Osteocyte (in vitro differentiated cells): Measurements from ENCODE around the gene ABLIM1. TPM values are rescaled to one million over a fixed set of nuclear protein-coding genes. Genes with fewer than 3 reads are reported as not detected.

Experiments used
- DNase-seq: peaks from one replicate; pipeline ENCODE4 v3.0.0; 2021; ENCODE audit warnings: mixed read lengths; ENCODE audit not compliant: unreplicated experiment; ENCODE audit errors: extremely low spot score
- H3K27ac Mint-ChIP-seq: one replicate; pipeline ENCODE4 v1.8.0; 2021; ENCODE audit warnings: mild to moderate bottlenecking, mixed read lengths; ENCODE audit not compliant: unreplicated experiment
- H3K27me3 Mint-ChIP-seq: one replicate; pipeline ENCODE4 v1.8.0; 2021; ENCODE audit warnings: mixed read lengths; ENCODE audit not compliant: unreplicated experiment
- H3K36me3 Mint-ChIP-seq: one replicate; pipeline ENCODE4 v1.8.0; 2021; ENCODE audit warnings: mixed read lengths; ENCODE audit not compliant: unreplicated experiment
- H3K4me1 Mint-ChIP-seq: one replicate; pipeline ENCODE4 v1.8.0; 2021; ENCODE audit warnings: mixed read lengths; ENCODE audit not compliant: unreplicated experiment
- H3K4me3 Mint-ChIP-seq: one replicate; pipeline ENCODE4 v1.8.0; 2021; ENCODE audit warnings: mild to moderate bottlenecking, moderate library complexity, mixed read lengths; ENCODE audit not compliant: unreplicated experiment
- H3K9me3 Mint-ChIP-seq: one replicate; pipeline ENCODE4 v1.8.0; 2021; ENCODE audit warnings: mixed read lengths; ENCODE audit not compliant: unreplicated experiment
- total RNA-seq: library from RNA; stranded (reverse); gene quantifications from 2 replicates; pipeline ENCODE4 v1.2.1, GENCODE V29; 2021
- TF ChIP-seq, protein P1 (sequence below): fragments of 200-600 bp; sonication (generic); IDR thresholded peaks from 2 replicates; pipeline ENCODE4 v1.5.0; 2021; ENCODE audit warnings: antibody characterized with exemption, mild to moderate bottlenecking, moderate library complexity

ABLIM1 gene
- total RNA-seq, 1 donor from 2014 or later = 39.0 TPM

DNA sequence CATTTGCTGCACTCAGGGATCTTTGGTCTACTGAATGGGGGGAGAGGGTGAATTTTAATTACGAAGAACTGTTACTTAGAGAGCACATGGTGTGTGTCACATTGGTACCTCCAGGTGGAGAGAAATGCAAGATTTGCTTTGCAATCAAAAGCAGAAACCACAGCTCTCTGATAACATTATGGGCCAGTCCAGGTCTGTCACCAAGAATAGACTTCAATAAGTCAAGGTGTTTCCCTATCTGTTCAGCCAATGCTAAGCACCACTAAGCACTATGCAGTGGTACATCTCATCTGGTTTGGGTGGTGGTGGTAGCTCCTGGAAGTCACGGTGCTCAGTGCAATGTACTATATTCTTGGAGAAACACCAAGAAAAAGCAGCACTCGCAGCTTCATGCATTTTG lies 134.2 kb downstream of the ABLIM1 start:
- Mint-ChIP-seq H3K27ac (no peak overlapping the region), H3K9me3 (no peaks in the 10 kb centered on the region), H3K27me3 (no peaks in the 10 kb centered on the region), H3K4me1 (peaks cover 52% of the 10 kb centered on the region), H3K4me3 (no peak overlapping the region), H3K36me3 (no peaks in the 10 kb centered on the region)
- DNase-seq = no peak
- TF ChIP-seq, protein P1, sequence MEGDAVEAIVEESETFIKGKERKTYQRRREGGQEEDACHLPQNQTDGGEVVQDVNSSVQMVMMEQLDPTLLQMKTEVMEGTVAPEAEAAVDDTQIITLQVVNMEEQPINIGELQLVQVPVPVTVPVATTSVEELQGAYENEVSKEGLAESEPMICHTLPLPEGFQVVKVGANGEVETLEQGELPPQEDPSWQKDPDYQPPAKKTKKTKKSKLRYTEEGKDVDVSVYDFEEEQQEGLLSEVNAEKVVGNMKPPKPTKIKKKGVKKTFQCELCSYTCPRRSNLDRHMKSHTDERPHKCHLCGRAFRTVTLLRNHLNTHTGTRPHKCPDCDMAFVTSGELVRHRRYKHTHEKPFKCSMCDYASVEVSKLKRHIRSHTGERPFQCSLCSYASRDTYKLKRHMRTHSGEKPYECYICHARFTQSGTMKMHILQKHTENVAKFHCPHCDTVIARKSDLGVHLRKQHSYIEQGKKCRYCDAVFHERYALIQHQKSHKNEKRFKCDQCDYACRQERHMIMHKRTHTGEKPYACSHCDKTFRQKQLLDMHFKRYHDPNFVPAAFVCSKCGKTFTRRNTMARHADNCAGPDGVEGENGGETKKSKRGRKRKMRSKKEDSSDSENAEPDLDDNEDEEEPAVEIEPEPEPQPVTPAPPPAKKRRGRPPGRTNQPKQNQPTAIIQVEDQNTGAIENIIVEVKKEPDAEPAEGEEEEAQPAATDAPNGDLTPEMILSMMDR = no peak

DNA sequence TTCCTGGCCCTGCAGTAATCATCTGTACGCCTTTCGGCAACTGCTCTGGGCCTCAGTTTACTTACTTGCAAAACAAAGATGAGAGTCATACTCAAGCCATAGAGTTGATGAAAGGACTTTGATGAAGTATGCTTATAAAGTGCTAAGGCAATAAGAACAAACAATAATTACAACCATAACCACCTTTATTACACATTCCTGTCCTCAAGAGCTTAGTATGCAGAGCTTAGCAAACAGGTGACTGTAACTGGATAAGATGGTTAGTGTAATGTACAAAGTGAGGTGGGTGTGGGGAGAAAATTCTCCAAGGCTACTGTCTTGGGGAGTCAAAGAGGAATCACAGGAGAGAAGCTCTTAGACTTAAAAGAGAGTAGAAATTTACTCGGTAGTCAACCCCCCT lies 136.8 kb downstream of the ABLIM1 start:
- Mint-ChIP-seq H3K4me3 (no peak overlapping the region), H3K4me1 (peaks cover 42% of the 10 kb centered on the region), H3K9me3 (no peaks in the 10 kb centered on the region), H3K27me3 (no peaks in the 10 kb centered on the region), H3K36me3 (no peaks in the 10 kb centered on the region), H3K27ac (no peak overlapping the region)
- TF ChIP-seq, protein P1 = no peak
- DNase-seq = no peak

DNA sequence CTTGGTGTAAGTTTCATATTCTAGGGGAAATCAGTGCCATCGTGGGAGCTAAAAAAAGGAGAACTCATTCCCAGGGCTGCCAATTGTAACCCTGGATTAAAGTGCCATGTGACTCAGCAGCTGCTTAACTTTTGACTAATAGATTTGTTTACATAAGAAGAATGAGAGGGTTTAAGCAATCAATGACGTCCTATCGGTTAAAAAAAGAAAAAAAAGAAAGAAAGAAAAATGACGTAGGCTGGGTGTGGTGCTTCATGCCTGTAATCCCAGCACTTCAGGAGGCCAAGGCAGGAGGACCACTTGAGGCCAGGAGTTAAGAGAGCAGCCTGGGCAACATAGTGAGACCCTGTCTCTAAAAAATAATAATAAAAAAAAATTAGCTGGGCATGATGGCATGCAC lies 137.6 kb downstream of the ABLIM1 start:
- H3K9me3 Mint-ChIP-seq = no peaks in the 10 kb centered on the region
- H3K36me3 Mint-ChIP-seq = no peaks in the 10 kb centered on the region
- peaks cover 34% of the 10 kb centered on the region for H3K4me1 Mint-ChIP-seq
- no peak for DNase-seq
- TF ChIP-seq, protein P1 = no peak
- H3K4me3 Mint-ChIP-seq = no peak overlapping the region
- H3K27ac Mint-ChIP-seq = no peak overlapping the region
- no peaks in the 10 kb centered on the region for H3K27me3 Mint-ChIP-seq

DNA sequence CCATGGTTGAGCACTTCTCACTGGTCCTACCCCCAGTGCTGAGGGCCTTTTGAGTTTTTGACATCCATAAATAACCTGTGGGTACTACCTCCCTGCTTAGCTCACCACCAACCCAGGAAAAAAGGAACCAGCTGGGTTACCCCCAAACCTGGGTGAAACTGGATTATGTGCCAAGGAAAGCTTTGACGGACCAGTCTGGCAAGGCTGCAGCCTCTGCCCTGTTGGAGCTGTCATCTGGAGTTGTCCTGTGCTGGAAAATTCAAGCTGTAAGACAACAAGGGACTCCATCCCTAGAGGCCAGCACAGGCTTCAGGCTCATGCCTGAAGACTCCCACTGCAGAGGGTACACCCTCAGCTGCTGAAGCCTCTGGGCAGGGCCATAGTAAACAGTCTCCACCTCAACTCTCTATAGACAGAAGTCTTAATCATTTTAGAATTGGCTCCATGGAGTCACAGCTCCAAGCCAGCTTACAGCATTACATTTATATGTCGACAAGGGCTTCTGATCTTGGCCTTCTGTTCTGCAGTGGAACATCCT lies 138.2 kb downstream of the ABLIM1 start:
- Mint-ChIP-seq H3K36me3 (no peaks in the 10 kb centered on the region), H3K27ac (no peak overlapping the region), H3K4me3 (no peak overlapping the region)

DNA sequence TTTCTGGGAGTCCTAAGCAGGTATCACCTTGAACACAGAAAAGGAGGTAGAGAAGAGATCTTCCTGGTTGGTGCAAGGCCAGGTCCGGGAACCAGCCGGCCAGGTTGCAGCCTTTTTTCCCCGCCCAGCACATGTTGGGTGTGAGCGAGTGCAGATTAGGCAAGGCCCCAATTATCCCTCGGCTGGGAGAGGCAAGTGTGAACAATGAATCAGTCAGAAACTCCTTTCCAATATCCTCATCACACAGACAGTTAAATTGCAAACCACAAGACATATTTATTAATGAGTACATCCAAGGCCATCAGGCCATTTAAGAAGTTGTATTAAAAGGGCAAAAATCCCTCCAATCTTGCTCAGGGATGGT lies 138.8 kb downstream of the ABLIM1 start:
- H3K27ac Mint-ChIP-seq = no peak overlapping the region
- H3K36me3 Mint-ChIP-seq = no peaks in the 10 kb centered on the region
- TF ChIP-seq, protein P1 = no peak
- DNase-seq = no peak
- no peaks in the 10 kb centered on the region for H3K27me3 Mint-ChIP-seq
- peaks cover 23% of the 10 kb centered on the region for H3K4me1 Mint-ChIP-seq
- no peaks in the 10 kb centered on the region for H3K9me3 Mint-ChIP-seq
- H3K4me3 Mint-ChIP-seq = no peak overlapping the region

More for the DNA sequence above, 138.2 kb downstream of the ABLIM1 start:
- peaks cover 28% of the 10 kb centered on the region for H3K4me1 Mint-ChIP-seq
- H3K9me3 Mint-ChIP-seq = no peaks in the 10 kb centered on the region
- TF ChIP-seq, protein P1 = no peak
- DNase-seq = no peak
- no peaks in the 10 kb centered on the region for H3K27me3 Mint-ChIP-seq
